Tibial nerve (tissue), 3 donors: ENCODE data around the gene RAMAC.

Experiments
- POLR2A ChIP-seq, 2 donors: fragments of 450-650 bp; IDR thresholded peaks; one replicate each; pipeline ENCODE4 v1.6.1; 2017; ENCODE audit warnings: antibody characterized with exemption in 2 of 2, mild to moderate bottlenecking in 2 of 2, moderate library complexity in 2 of 2
- TF ChIP-seq, protein P1 (sequence below), 5 experiments: fragments of 200-600 bp in 3 of 5; fragments of 450-650 bp in 2 of 5; sonication (generic) in 3 of 5; IDR thresholded peaks; one replicate each; pipeline ENCODE4 v1.5.1; 2016 to 2019; ENCODE audit warnings: antibody characterized with exemption in 5 of 5, mild to moderate bottlenecking in 3 of 5, moderate library complexity in 2 of 5

DNA sequence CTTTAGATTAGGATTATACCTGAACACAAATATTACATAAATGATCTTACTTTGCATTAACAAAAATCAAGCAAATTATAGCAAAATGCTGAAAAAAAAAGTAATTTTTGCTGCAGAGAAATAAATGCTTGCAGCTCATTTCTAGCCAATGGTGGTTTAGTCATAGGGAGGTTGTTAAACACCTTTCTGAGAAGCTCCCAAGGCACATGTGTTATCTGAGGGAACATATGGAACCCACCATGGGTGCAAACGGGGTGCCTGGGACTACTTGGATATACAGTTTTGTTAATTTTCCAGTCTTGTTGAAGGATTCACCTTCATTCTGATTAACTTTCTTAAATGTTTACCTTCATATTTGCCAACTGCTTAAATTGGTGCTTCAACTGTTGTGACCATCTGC lies 8.9 kb upstream of the RAMAC start:
- TF ChIP-seq, protein P1, sequence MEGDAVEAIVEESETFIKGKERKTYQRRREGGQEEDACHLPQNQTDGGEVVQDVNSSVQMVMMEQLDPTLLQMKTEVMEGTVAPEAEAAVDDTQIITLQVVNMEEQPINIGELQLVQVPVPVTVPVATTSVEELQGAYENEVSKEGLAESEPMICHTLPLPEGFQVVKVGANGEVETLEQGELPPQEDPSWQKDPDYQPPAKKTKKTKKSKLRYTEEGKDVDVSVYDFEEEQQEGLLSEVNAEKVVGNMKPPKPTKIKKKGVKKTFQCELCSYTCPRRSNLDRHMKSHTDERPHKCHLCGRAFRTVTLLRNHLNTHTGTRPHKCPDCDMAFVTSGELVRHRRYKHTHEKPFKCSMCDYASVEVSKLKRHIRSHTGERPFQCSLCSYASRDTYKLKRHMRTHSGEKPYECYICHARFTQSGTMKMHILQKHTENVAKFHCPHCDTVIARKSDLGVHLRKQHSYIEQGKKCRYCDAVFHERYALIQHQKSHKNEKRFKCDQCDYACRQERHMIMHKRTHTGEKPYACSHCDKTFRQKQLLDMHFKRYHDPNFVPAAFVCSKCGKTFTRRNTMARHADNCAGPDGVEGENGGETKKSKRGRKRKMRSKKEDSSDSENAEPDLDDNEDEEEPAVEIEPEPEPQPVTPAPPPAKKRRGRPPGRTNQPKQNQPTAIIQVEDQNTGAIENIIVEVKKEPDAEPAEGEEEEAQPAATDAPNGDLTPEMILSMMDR (IDR thresholded peaks at IDR 0.05) = no peak
- TF ChIP-seq POLR2A (IDR thresholded peaks at IDR 0.05) = no peak
